ENCODE results near the gene INSIG2.

The INSIG2 gene

DNA sequence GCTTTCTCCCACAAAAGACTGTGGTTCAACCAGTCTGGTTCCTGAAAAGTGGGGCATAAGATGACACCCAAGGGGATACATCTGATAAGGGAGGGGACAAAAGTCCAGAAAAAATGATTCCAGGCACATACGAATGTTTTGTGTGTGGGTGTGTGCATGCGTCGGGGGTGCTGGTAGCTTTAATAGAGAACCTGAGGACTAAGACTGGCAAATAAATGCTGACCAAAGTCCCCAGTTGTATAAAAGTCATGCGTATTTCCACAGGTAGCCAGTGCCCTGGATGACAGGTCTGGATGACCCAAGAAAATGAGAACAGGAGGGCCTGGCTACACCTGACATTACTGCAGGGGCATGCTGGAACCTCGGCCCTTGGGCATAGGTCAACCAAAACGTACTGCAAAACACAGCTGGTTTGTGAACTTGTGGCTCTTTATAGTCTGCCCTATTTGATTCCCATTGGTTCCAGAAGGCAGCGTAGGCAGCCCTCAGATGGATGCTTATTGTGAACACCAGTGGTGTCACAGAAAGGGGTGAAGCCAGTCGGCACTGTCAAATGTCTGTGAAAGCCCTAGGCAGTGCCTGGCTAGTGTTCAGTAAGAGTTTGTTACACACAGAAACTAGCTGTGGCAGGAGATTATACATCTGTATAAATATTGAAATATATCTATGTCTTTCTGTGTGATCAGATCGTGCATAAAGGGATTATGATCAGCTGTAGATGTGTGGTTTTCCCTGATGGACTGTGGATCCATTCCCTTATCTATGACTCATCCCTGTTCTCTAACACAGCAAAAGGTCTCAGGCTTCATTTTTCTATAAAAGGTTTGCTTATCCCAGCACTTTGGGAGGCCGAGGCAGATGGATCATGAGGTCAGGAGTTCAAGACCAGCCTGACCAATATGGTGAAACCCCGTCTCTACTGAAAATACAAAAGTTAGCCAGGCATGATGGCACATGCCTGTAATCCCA, 58.3 kb downstream of the INSIG2 start:
- H3K9ac ChIP-seq (ENCODE audit: low read depth, low read length), result no peak overlapping the region
- no peaks in the 10 kb centered on the region for H3K27me3 ChIP-seq (ENCODE audit: control insufficient read depth, insufficient read depth, low read length)
- H3K4me1 ChIP-seq (ENCODE audit: control insufficient read depth, insufficient read depth, low read length), result no peaks in the 10 kb centered on the region
- no peaks in the 10 kb centered on the region for H3K9me3 ChIP-seq (ENCODE audit: control insufficient read depth, insufficient read depth, low read length)
- H3K4me3 ChIP-seq (ENCODE audit: low read depth, low read length), result no peak overlapping the region
- no peaks in the 10 kb centered on the region for H3K36me3 ChIP-seq (ENCODE audit: control insufficient read depth, insufficient read depth, low read length)

DNA sequence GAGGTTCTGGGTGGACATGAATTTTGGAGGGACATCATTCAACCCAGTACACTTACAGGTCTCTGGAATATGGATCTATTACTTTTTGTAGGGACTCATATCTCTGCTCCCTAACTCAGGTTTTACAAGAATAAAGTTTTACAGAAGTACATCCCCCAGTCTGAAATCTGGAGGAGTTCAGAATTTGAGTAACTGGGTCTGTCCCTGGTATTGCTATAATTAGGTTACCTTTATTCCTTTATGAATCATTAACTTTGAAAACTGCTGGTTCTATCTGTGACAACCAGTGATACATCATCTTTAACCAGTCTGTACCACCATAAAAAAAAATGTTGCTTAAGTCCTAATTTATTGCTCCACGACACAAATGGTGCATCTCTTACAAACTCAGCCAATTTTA, 59.9 kb downstream of the INSIG2 start:
- Histone ChIP-seq H3K9me3 (ENCODE audit: control insufficient read depth, insufficient read depth, low read length) (no peaks in the 10 kb centered on the region), H3K9ac (ENCODE audit: low read depth, low read length) (no peak overlapping the region), H3K4me3 (ENCODE audit: low read depth, low read length) (no peak overlapping the region), H3K4me1 (ENCODE audit: control insufficient read depth, insufficient read depth, low read length) (no peaks in the 10 kb centered on the region), H3K27me3 (ENCODE audit: control insufficient read depth, insufficient read depth, low read length) (no peaks in the 10 kb centered on the region), H3K36me3 (ENCODE audit: control insufficient read depth, insufficient read depth, low read length) (no peaks in the 10 kb centered on the region)

DNA sequence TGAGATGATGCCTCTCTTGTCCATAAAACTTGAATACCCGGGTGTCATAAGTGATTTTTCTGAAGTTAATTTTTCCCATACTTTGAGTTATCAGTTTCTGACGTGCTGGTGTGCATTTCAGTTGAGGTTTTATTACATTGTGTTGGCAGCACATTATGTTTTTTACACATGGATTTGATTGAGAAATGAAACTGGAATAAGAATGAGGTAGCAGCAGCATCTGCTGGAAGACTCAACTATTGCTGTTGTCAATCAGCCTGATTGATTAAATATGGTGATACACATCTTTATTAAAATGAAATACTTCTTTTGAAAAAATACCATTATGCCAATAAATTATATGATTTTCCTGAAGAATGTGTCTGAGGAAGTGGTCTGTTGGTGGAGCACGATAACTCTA, 60.5 kb downstream of the INSIG2 start:
- Histone ChIP-seq H3K36me3 (ENCODE audit: control insufficient read depth, insufficient read depth, low read length) (no peaks in the 10 kb centered on the region), H3K4me3 (ENCODE audit: low read depth, low read length) (no peak overlapping the region), H3K27me3 (ENCODE audit: control insufficient read depth, insufficient read depth, low read length) (no peaks in the 10 kb centered on the region), H3K4me1 (ENCODE audit: control insufficient read depth, insufficient read depth, low read length) (no peaks in the 10 kb centered on the region), H3K9me3 (ENCODE audit: control insufficient read depth, insufficient read depth, low read length) (no peaks in the 10 kb centered on the region), H3K9ac (ENCODE audit: low read depth, low read length) (no peak overlapping the region)

DNA sequence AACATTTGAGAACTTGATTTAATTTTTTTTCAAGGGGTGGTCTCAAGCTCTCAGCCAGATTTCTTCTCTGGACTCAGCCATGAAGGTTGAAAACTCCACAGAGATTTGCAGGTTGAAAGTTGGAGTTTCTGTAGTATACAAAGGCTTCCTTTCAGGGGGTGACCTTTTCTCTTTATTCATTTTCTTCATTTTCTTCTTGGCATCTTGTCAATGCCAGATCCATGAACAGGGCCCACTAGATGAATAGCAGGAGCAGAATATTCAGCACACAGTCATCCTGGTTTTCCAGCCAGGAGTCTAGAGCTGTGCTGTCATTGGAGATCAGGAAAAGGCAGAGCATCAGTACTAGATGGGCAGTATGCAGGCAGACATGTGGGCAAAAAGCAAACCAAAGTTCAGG, 62.0 kb downstream of the INSIG2 start:
- Histone ChIP-seq H3K36me3 (ENCODE audit: control insufficient read depth, insufficient read depth, low read length) (no peaks in the 10 kb centered on the region), H3K4me3 (ENCODE audit: low read depth, low read length) (no peak overlapping the region), H3K4me1 (ENCODE audit: control insufficient read depth, insufficient read depth, low read length) (no peaks in the 10 kb centered on the region)

DNA sequence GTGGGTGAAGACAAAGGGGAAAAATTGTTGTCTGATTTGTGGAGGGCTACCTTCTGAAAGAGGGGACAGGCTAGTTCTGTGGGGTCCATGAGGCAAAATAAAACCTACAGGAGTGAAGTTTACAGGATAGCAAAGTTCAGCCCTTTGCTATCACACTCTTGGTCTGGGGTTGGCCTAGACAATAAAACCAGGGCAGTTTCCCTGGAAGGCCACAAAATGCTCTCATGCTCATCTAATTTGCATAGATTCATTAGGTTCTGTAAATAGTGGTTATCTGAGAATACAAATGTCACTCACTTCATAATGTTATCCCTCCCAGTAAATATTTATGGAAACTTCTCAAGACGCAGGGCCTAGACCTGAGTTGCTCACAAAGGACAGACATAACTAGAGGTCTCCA, 63.6 kb downstream of the INSIG2 start:
- Histone ChIP-seq H3K4me1 (ENCODE audit: control insufficient read depth, insufficient read depth, low read length) (no peaks in the 10 kb centered on the region), H3K36me3 (ENCODE audit: control insufficient read depth, insufficient read depth, low read length) (no peaks in the 10 kb centered on the region), H3K9me3 (ENCODE audit: control insufficient read depth, insufficient read depth, low read length) (no peaks in the 10 kb centered on the region), H3K9ac (ENCODE audit: low read depth, low read length) (no peak overlapping the region), H3K4me3 (ENCODE audit: low read depth, low read length) (no peak overlapping the region), H3K27me3 (ENCODE audit: control insufficient read depth, insufficient read depth, low read length) (no peaks in the 10 kb centered on the region)

More for the DNA sequence above, 62.0 kb downstream of the INSIG2 start:
- H3K9ac ChIP-seq (ENCODE audit: low read depth, low read length), result no peak overlapping the region
- no peaks in the 10 kb centered on the region for H3K27me3 ChIP-seq (ENCODE audit: control insufficient read depth, insufficient read depth, low read length)
- no peaks in the 10 kb centered on the region for H3K9me3 ChIP-seq (ENCODE audit: control insufficient read depth, insufficient read depth, low read length)

DNA sequence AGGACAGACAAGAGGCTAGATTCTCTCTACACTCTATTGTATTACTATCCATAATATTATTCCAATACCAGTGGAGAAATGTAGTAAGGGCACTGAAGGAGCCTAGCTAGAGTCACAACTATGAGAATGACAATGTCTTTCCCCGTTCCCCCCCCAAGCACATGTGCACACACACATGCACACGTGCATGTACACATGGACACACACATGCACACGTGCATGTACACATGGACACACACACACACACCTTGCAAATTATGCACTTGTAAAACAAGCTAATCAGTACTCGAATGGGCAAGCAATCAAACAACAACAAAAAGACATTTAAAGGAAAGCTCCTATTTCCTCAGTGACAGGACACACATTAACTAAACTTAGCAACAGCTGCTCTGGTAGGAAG, 65.2 kb downstream of the INSIG2 start:
- no peaks in the 10 kb centered on the region for H3K9me3 ChIP-seq (ENCODE audit: control insufficient read depth, insufficient read depth, low read length)
- no peaks in the 10 kb centered on the region for H3K27me3 ChIP-seq (ENCODE audit: control insufficient read depth, insufficient read depth, low read length)
- no peak overlapping the region for H3K9ac ChIP-seq (ENCODE audit: low read depth, low read length)
- no peak overlapping the region for H3K4me3 ChIP-seq (ENCODE audit: low read depth, low read length)
- no peaks in the 10 kb centered on the region for H3K4me1 ChIP-seq (ENCODE audit: control insufficient read depth, insufficient read depth, low read length)
- H3K36me3 ChIP-seq (ENCODE audit: control insufficient read depth, insufficient read depth, low read length), result no peaks in the 10 kb centered on the region

DNA sequence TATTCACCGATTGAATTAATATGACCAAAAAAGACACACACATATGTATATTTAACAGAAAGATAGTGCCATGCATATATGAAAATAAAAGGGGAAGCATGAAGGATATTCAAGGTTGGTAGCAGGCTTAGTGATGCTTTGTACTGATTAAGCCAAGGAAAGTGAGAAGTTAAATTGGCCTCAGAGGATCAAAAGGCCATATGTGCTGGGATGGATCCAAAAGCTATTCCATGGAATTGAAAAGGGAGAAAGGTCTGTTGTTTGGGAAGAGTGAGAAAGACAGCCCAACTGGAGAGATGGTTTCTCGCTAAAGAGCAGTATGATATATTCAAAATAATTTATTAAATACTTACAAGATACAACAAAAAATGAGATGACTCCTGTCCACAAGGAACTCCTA, 65.9 kb downstream of the INSIG2 start:
- Histone ChIP-seq H3K4me1 (ENCODE audit: control insufficient read depth, insufficient read depth, low read length) (no peaks in the 10 kb centered on the region), H3K4me3 (ENCODE audit: low read depth, low read length) (no peak overlapping the region), H3K9ac (ENCODE audit: low read depth, low read length) (no peak overlapping the region), H3K9me3 (ENCODE audit: control insufficient read depth, insufficient read depth, low read length) (no peaks in the 10 kb centered on the region), H3K36me3 (ENCODE audit: control insufficient read depth, insufficient read depth, low read length) (no peaks in the 10 kb centered on the region), H3K27me3 (ENCODE audit: control insufficient read depth, insufficient read depth, low read length) (no peaks in the 10 kb centered on the region)

All from iPS-15b (cell line).